NCI-H1436 (cell line): ENCODE data around the gene MAST2.
"Not testable (repeated sequence)": the region's sequence is repeated elsewhere in the genome, so short reads cannot be mapped to it uniquely, and the experiment has no call there.

Source experiments
- DNase-seq: peaks from one replicate; lab custom pipeline; 2025; lab: John Stamatoyannopoulos, UW

The MAST2 gene

GRCh38 chr1:45814776-45815175, 11.4 kb downstream of the MAST2 start:
- DNase-seq = no peak

GRCh38 chr1:45815667-45816458, 12.5 kb downstream of the MAST2 start:
- DNase-seq = no peak

DNA sequence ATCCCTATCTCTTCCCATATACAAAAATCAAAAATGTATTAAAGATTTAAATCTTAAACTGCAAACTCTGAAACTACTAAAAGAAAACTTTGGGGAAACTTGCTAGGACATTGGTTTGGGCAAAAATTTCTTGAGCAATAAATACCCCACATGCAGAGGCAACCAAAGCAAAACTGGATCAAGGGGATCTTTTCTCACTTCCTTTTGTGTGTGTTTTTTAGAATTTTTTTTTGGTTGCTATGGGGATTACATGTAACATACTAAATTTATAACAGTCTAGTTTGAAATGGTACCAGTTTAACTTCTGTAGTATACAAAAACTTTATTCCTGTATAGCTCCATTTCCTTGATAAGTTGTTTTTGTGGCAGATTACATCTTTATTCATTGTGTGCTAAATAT, 16.8 kb downstream of the MAST2 start:
- no peak for DNase-seq

GRCh38 chr1:45820788-45821187, 17.4 kb downstream of the MAST2 start:
- no peak for DNase-seq

DNA sequence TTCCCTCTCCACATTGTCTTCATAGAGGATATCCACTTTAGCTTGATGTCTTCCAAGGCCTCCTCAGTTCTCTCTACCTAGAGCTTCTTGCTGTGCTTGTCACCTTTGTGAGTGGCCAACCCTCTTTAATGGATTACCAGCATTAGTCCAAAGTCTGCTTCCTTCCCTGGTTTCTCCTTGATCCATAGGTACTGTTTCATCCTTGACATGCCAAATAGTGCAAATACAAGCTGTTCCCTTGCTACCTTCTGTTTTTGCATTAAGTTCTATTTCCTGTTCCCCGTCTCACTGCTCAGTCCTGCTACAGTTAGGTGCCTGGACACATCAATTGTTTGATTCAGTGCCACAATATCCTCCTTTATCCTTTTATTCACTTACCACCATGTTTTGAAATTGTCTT, 19.2 kb downstream of the MAST2 start:
- DNase-seq = no peak

GRCh38 chr1:45824607-45825006, 21.2 kb downstream of the MAST2 start:
- DNase-seq = no peak

GRCh38 chr1:45827256-45827655, 23.8 kb downstream of the MAST2 start:
- DNase-seq = no peak

DNA sequence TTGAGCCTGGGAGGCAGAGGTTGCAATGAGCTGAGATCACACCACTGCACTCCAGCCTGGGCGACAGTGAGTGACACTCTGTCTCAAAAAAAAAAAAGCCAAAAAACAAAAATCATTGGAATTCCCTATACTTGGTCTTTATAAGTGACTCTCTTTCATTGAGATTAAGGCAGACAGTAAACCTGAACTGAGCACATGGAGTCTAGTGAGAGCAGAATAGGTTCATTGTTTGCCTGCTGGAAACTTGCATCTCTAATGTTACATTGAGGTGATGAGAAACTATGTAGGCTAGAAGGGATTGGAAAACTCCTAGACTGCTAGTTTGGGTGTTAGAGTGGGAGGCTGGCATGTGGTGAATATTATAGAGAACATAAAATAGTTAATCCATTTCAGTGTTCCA, 25.4 kb downstream of the MAST2 start:
- DNase-seq = no peak

DNA sequence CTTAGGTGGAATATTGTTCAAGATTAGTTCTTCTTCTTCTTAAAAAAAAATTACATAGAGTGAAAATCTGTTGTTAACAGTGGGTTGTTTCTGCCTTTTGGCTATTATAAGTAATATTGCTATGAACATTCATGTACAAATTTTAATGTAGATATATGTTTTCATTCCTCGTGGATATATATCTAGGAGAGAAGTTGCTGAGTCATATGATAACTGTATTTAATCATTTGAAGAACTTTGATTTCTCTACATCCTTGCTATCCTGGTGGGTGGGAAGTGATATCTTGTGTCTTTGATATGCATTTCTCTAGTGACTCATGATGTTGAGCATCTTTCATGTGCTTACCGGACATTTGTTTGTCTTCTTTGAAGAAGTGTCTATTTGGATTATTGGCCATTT, 29.9 kb downstream of the MAST2 start:
- no peak for DNase-seq

GRCh38 chr1:45834689-45835088, 31.3 kb downstream of the MAST2 start:
- DNase-seq = no peak

GRCh38 chr1:45836451-45836850, 33.0 kb downstream of the MAST2 start:
- DNase-seq = no peak

DNA sequence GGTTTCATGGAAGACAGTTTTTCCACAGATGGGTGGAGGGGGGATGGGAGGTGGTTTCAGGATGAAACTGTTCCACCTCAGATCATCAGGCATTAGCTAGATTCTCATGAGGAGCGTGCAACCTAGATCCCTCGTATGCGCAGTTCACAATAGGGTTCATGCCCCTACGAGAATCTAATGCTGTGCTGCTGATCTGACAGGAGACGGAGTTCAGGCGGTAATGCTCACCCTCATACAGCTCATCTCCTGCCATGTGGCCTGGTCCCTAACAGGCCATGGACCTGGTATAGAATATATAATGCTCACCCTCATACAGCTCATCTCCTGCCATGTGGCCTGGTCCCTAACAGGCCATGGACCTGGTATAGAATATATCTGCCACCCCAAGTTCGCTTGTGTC, 33.4 kb downstream of the MAST2 start:
- DNase-seq = not testable (repeated sequence)

- not testable (repeated sequence) for DNase-seq
These were observed 34.9 kb downstream of the MAST2 start for GRCh38 chr1:45838322-45838721.

DNA sequence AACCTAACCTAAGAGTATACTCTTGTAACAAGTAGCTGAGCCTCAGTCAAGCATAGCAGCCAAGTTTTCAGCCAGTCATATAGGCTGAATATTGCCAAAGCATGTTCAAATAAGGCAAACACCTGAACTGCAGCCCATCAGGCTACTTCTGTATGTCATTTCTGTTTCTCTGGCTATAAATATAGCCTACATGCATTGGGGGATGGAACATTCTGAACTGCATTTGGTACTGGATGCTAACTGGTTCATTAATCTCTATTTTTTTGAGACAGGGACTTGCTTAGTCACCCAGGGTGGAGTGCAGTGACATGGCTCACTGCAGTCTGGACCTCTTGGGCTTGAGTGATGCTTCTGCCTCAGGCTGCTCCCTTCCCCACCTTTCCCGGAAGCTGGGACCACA, 37.3 kb downstream of the MAST2 start:
- DNase-seq = no peak

- DNase-seq = no peak
These were observed 39.4 kb downstream of the MAST2 start for GRCh38 chr1:45842786-45843185.

GRCh38 chr1:45843474-45843905, 40.1 kb downstream of the MAST2 start:
- DNase-seq = no peak

- DNase-seq = not testable (repeated sequence)
These were observed 40.6 kb downstream of the MAST2 start for GRCh38 chr1:45844000-45844399.

GRCh38 chr1:45846931-45847330, 43.5 kb downstream of the MAST2 start:
- DNase-seq = no peak

- DNase-seq = no peak
These were observed 44.7 kb downstream of the MAST2 start for GRCh38 chr1:45848097-45848496.

GRCh38 chr1:45848714-45849113, 45.3 kb downstream of the MAST2 start:
- DNase-seq = no peak

- DNase-seq = no peak
These were observed 46.6 kb downstream of the MAST2 start for GRCh38 chr1:45850017-45850416.

GRCh38 chr1:45854724-45855123, 51.3 kb downstream of the MAST2 start:
- no peak for DNase-seq

- DNase-seq = no peak
These were observed 53.8 kb downstream of the MAST2 start for GRCh38 chr1:45857101-45857700.
